Measurements from ENCODE around the gene TTC17.
"Not testable (repeated sequence)": the region's sequence is repeated elsewhere in the genome, so short reads cannot be mapped to it uniquely, and the experiment has no call there.

Gene TTC17

GRCh38 chr11:43358801-43359421 is at the start of gene TTC17:
TTC17 (plus strand) TSS chr11:43358920; CDS start chr11:43358955, 35 bp downstream.
- in situ Hi-C loops (cut with MboI; ENCODE audit: low sequenced_read_pairs) = no loop called here

- in situ Hi-C loops (cut with MboI; ENCODE audit: low sequenced_read_pairs) = no loop called here
Measured at GRCh38 chr11:43311791-43312607, 46.7 kb upstream of the TTC17 start, which contains the start of gene API5. API5 (plus strand) TSS chr11:43311996; CDS start chr11:43312128, 132 bp downstream.

- in situ Hi-C loops (cut with MboI; ENCODE audit: low sequenced_read_pairs) = no loop called here
Measured at GRCh38 chr11:43315966-43316365, 42.8 kb upstream of the TTC17 start.

GRCh38 chr11:43316451-43316850 is 42.3 kb upstream of the TTC17 start:
- in situ Hi-C loops (cut with MboI; ENCODE audit: low sequenced_read_pairs) = no loop called here

- in situ Hi-C loops (cut with MboI; ENCODE audit: low sequenced_read_pairs) = no loop called here
Measured at GRCh38 chr11:43327987-43328386, 30.7 kb upstream of the TTC17 start.

GRCh38 chr11:43328482-43328881 is 30.2 kb upstream of the TTC17 start:
- in situ Hi-C loops (cut with MboI; ENCODE audit: low sequenced_read_pairs) = no loop called here

- in situ Hi-C loops (cut with MboI; ENCODE audit: low sequenced_read_pairs) = no loop called here
Measured at GRCh38 chr11:43341159-43341558, 17.6 kb upstream of the TTC17 start.

GRCh38 chr11:43351426-43351825 is 7.3 kb upstream of the TTC17 start:
- in situ Hi-C loops (cut with MboI; ENCODE audit: low sequenced_read_pairs) = not testable (repeated sequence)

- in situ Hi-C loops (cut with MboI; ENCODE audit: low sequenced_read_pairs) = no loop called here
Measured at GRCh38 chr11:43354311-43354710, 4.4 kb upstream of the TTC17 start.

- in situ Hi-C loops (cut with MboI; ENCODE audit: low sequenced_read_pairs) = no loop called here
Measured at GRCh38 chr11:43356336-43356735, 2.4 kb upstream of the TTC17 start.

GRCh38 chr11:43358279-43358800 is 380 bp upstream of the TTC17 start:
- in situ Hi-C loops (cut with MboI; ENCODE audit: low sequenced_read_pairs) = no loop called here

- in situ Hi-C loops (cut with MboI; ENCODE audit: low sequenced_read_pairs) = no loop called here
Measured at GRCh38 chr11:43359422-43359818, 700 bp downstream of the TTC17 start.

GRCh38 chr11:43360361-43361032 is 1.8 kb downstream of the TTC17 start:
- in situ Hi-C loops (cut with MboI; ENCODE audit: low sequenced_read_pairs) = no loop called here

GRCh38 chr11:43366677-43367076 is 8.0 kb downstream of the TTC17 start:
- in situ Hi-C loops (cut with MboI; ENCODE audit: low sequenced_read_pairs) = no loop called here

GRCh38 chr11:43367382-43368178 is 8.9 kb downstream of the TTC17 start:
- in situ Hi-C loops (cut with MboI; ENCODE audit: low sequenced_read_pairs) = no loop called here

GRCh38 chr11:43376065-43376464 is 17.3 kb downstream of the TTC17 start:
- in situ Hi-C loops (cut with MboI; ENCODE audit: low sequenced_read_pairs) = no loop called here

- in situ Hi-C loops (cut with MboI; ENCODE audit: low sequenced_read_pairs) = no loop called here
Measured at GRCh38 chr11:43376594-43376993, 17.9 kb downstream of the TTC17 start.

- in situ Hi-C loops (cut with MboI; ENCODE audit: low sequenced_read_pairs) = no loop called here
Measured at GRCh38 chr11:43377389-43377788, 18.7 kb downstream of the TTC17 start.

- in situ Hi-C loops (cut with MboI; ENCODE audit: low sequenced_read_pairs) = no loop called here
Measured at GRCh38 chr11:43378897-43379296, 20.2 kb downstream of the TTC17 start.

GRCh38 chr11:43381802-43382201 is 23.1 kb downstream of the TTC17 start:
- in situ Hi-C loops (cut with MboI; ENCODE audit: low sequenced_read_pairs) = no loop called here

- in situ Hi-C loops (cut with MboI; ENCODE audit: low sequenced_read_pairs) = no loop called here
Measured at GRCh38 chr11:43382614-43383013, 23.9 kb downstream of the TTC17 start.
